Mucosa of descending colon (tissue), 3 donors: Measurements from ENCODE around the gene DYDC2. TPM values are rescaled to one million over a fixed set of nuclear protein-coding genes. Genes with fewer than 3 reads are reported as not detected.

Experiments
- ATAC-seq: fragments of 200-7000 bp; cut with Tn5 transposase; one replicate; pipeline ENCODE4 v1.9.1; 2020; ENCODE audit warnings: mild to moderate bottlenecking, moderate library complexity
- DNase-seq, 3 donors: peaks; one replicate each; pipeline ENCODE4 v3.0.0-alpha.2; 2020
- H3K36me3 ChIP-seq: fragments of 200-600 bp; one replicate; pipeline ENCODE4 v1.8.0; 2021; ENCODE audit warnings: low read depth, mild to moderate bottlenecking
- H3K4me1 ChIP-seq: fragments of 200-600 bp; one replicate; pipeline ENCODE4 v1.8.0; 2021; ENCODE audit warnings: low read depth, mild to moderate bottlenecking
- H3K4me3 ChIP-seq: fragments of 200-600 bp; one replicate; pipeline ENCODE4 v1.8.0; 2021; ENCODE audit warnings: mild to moderate bottlenecking
- H3K9me3 ChIP-seq: fragments of 200-600 bp; one replicate; pipeline ENCODE4 v1.8.0; 2021; ENCODE audit warnings: mild to moderate bottlenecking
- CTCF ChIP-seq: fragments of 200-600 bp; IDR thresholded peaks from one replicate; pipeline ENCODE4 v1.8.0; 2022; ENCODE audit warnings: antibody characterized with exemption, mild to moderate bottlenecking
- intact Hi-C, 2 donors: fragments of 100-400 bp; cut with DNase I in 1 of 2; cut with micrococcal nuclease in 1 of 2; formaldehyde crosslinking; loops; one replicate each; pipeline versions ENCODE4 v1.11.0 to v1.11.1; 2022; cut with DNase I, micrococcal nuclease
- long read RNA-seq, 2 donors: library from polyadenylated mRNA; unstranded; transcript quantifications; one replicate each; pipeline ENCODE4 v2.0.0, GENCODE V29; 2019 to 2021
- total RNA-seq, 3 donors: library from RNA; stranded (reverse); fragmentation: NEBNext Ultra II Directional in 2 of 3; extraction: Animal tissue kit (Norgen Biotek cat#: 25700) in 2 of 3; gene quantifications; one replicate each; pipeline versions ENCODE4 v1.2.1 to v1.2.4, GENCODE V29; 2021 to 2023
- donor health status: DM: no; HTN: no; CAD: no; lungs with moderate emphysema.
- donor health status: DM: no; HTN: no; CAD: no.
- donor health status: DM: no; HTN: yes; CAD: no.

The DYDC2 gene
- total RNA-seq = not detected
- long read RNA-seq, donor 1 = 0 reads
- long read RNA-seq, donor 2 = 0 reads

- ATAC-seq (peak; percentile 79), DNase-seq (peak; percentile 31 to 62 (median 59))
- no peaks in the 10 kb centered on the region for H3K36me3 ChIP-seq
- H3K9me3 ChIP-seq = no peaks in the 10 kb centered on the region
- H3K4me1 ChIP-seq = peaks cover 6% of the 10 kb centered on the region
- TF ChIP-seq CTCF = no peak
- no peak within 1 kb of the TSS for H3K4me3 ChIP-seq
- intact Hi-C loops = no loop called here
Measured at GRCh38 chr10:80356563-80356988, at the start of gene DYDC2, which contains the start of gene DYDC1. TSS of gene DYDC2 (plus strand) at chr10:80356781. CDS start at chr10:80362444, 5,663 bp downstream. TSS of gene DYDC1 (minus strand) at chr10:80356755. CDS start at chr10:80352601, 4,154 bp downstream.

GRCh38 chr10:80313523-80313922 is 43.1 kb upstream of the DYDC2 start:
- Histone ChIP-seq H3K4me3 (no peak overlapping the region), H3K36me3 (no peaks in the 10 kb centered on the region), H3K9me3 (no peaks in the 10 kb centered on the region), H3K4me1 (no peaks in the 10 kb centered on the region)
- intact Hi-C loops = no loop called here
- DNase-seq (no peak), ATAC-seq (no peak)
- no peak for TF ChIP-seq CTCF

GRCh38 chr10:80315391-80315790 is 41.2 kb upstream of the DYDC2 start:
- intact Hi-C loops = no loop called here
- no peaks in the 10 kb centered on the region for H3K36me3 ChIP-seq
- H3K4me1 ChIP-seq = no peaks in the 10 kb centered on the region
- H3K4me3 ChIP-seq = no peak overlapping the region
- ATAC-seq = no peak
- H3K9me3 ChIP-seq = no peaks in the 10 kb centered on the region
- no peak for TF ChIP-seq CTCF
- no peak for DNase-seq

- intact Hi-C loops = no loop called here
- DNase-seq = no peak
- H3K36me3 ChIP-seq = no peaks in the 10 kb centered on the region
- no peak for ATAC-seq
- TF ChIP-seq CTCF = no peak
- H3K4me1 ChIP-seq = no peaks in the 10 kb centered on the region
- H3K9me3 ChIP-seq = no peaks in the 10 kb centered on the region
- H3K4me3 ChIP-seq = no peak overlapping the region
Measured at GRCh38 chr10:80318742-80319141, 37.8 kb upstream of the DYDC2 start.

- Histone ChIP-seq H3K4me1 (no peaks in the 10 kb centered on the region), H3K4me3 (no peak overlapping the region), H3K9me3 (no peaks in the 10 kb centered on the region), H3K36me3 (no peaks in the 10 kb centered on the region)
- intact Hi-C loops = no loop called here
- DNase-seq (no peak), ATAC-seq (no peak)
- TF ChIP-seq CTCF = no peak
Measured at GRCh38 chr10:80319318-80319717, 37.3 kb upstream of the DYDC2 start.
